ENCODE measurements around the gene FAM227A. TPM values are rescaled to one million over a fixed set of nuclear protein-coding genes. Genes with fewer than 3 reads are reported as not detected.
"Not testable (repeated sequence)": the region's sequence is repeated elsewhere in the genome, so short reads cannot be mapped to it uniquely, and the experiment has no call there.

Gene FAM227A
- total and polyA plus RNA-seq, 9 donors, result 0.72 to 7.4 (median 2.2) TPM

DNA sequence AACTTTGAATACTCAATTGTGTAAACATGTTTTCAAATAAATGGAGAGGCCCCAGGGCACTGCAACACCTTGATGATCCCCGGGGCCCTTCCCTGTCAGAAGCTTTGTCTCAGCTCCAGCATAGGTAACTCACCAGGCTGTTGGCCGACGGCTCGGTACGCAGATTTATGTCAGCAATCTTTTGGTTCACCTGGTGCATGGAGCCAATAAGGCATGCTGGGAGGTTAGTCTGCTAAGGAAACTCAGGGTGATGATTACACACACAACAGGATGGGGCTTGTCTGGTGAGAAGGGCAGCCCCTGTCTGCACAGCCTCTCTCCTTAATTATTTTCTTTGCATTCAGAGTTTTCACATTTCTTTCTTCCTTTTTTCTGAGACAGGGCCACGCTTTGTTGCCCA lies 10.8 kb downstream of the FAM227A start:
- Histone ChIP-seq H3K4me3 (no peak overlapping the region), H3K4me1 (ENCODE audit: insufficient read depth) (no peaks in the 10 kb centered on the region), H3K27ac (no peak overlapping the region), H3K27me3 (no peaks in the 10 kb centered on the region), H3K36me3 (no peaks in the 10 kb centered on the region), H3K9me3 (no peaks in the 10 kb centered on the region)
- intact Hi-C loops (cut with DNase I), result no loop called here
- no peak for DNase-seq
- 95 to 97% (median 95%) methylated on average over 6 of the region's 6 CpGs for WGBS, 3 donors
- TF ChIP-seq POLR2A (IDR thresholded peaks at IDR 0.05) (no peak), EP300 (IDR thresholded peaks at IDR 0.05) (no peak)
- TF ChIP-seq, protein P1, sequence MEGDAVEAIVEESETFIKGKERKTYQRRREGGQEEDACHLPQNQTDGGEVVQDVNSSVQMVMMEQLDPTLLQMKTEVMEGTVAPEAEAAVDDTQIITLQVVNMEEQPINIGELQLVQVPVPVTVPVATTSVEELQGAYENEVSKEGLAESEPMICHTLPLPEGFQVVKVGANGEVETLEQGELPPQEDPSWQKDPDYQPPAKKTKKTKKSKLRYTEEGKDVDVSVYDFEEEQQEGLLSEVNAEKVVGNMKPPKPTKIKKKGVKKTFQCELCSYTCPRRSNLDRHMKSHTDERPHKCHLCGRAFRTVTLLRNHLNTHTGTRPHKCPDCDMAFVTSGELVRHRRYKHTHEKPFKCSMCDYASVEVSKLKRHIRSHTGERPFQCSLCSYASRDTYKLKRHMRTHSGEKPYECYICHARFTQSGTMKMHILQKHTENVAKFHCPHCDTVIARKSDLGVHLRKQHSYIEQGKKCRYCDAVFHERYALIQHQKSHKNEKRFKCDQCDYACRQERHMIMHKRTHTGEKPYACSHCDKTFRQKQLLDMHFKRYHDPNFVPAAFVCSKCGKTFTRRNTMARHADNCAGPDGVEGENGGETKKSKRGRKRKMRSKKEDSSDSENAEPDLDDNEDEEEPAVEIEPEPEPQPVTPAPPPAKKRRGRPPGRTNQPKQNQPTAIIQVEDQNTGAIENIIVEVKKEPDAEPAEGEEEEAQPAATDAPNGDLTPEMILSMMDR (IDR thresholded peaks at IDR 0.05), result no peak

DNA sequence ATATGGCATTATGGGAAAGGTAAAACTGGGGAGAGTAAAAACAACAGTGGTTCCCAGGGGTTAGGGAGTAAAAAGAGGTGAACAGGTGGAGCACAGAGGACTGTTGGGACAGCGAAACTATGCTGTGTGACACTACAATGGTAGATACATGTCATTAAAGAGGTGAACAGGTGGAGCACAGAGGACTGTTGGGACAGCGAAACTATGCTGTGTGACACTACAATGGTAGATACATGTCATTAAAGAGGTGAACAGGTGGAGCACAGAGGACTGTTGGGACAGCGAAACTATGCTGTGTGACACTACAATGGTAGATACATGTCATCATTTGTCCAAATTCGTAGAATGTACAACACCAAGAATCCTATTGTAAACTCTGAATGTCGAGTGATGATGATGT lies 11.9 kb downstream of the FAM227A start:
- H3K4me3 ChIP-seq; H3K9me3 ChIP-seq; H3K27ac ChIP-seq; H3K4me1 ChIP-seq (ENCODE audit: insufficient read depth); H3K36me3 ChIP-seq; DNase-seq; H3K27me3 ChIP-seq; intact Hi-C loops (cut with DNase I): not testable (repeated sequence)
- 94 to 96% (median 94%) methylated on average over 5 of the region's 5 CpGs for WGBS, 3 donors

DNA sequence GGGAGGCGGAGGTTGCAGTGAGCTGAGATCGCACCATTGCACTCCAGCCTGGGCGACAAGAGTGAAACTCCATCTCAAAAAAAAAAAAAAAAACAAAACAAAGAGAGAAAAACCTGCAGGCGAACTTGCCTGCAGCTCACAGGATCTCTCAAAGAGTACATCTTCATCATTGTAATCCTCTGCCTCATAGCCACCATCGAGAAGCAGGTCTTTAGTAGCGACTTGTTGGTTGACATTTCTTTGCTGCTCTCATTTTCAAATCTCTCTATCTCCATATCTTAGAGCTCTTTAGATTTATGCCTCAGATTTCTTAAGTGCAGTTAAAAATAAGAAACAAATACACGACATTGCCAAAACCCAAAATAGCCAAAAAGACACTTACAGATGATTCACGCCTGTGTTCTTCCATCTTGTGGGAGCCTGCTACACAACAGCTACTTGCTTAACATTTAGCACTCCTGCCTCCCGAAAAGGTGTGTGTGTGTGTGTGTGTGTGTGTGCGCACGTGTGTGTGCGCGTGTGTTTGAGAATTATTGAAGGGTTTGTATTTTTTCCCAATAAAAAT lies 14.6 kb downstream of the FAM227A start:
- intact Hi-C loops (cut with DNase I), result no loop called here
- WGBS, 3 donors, result 91 to 93% (median 92%) methylated on average over 13 of the region's 13 CpGs
- DNase-seq, result no peak
- Histone ChIP-seq H3K4me3 (no peak overlapping the region), H3K36me3 (no peaks in the 10 kb centered on the region), H3K27me3 (no peaks in the 10 kb centered on the region), H3K9me3 (no peaks in the 10 kb centered on the region), H3K4me1 (ENCODE audit: insufficient read depth) (no peaks in the 10 kb centered on the region), H3K27ac (no peak overlapping the region)
- TF ChIP-seq EP300 (IDR thresholded peaks at IDR 0.05), result no peak
- TF ChIP-seq, protein P1 (IDR thresholded peaks at IDR 0.05), result no peak
- TF ChIP-seq POLR2A (IDR thresholded peaks at IDR 0.05), result no peak

GRCh38 chr22:38638728-38639127 lies 17.5 kb downstream of the FAM227A start:
- H3K4me1 ChIP-seq (ENCODE audit: insufficient read depth), result no peaks in the 10 kb centered on the region
- no peak for DNase-seq
- 45 to 79% (median 54%) methylated on average over 3 of the region's 3 CpGs for WGBS, 3 donors
- no peaks in the 10 kb centered on the region for H3K27me3 ChIP-seq
- H3K27ac ChIP-seq, result no peak overlapping the region
- no peak for TF ChIP-seq POLR2A (IDR thresholded peaks at IDR 0.05)
- no peak for TF ChIP-seq EP300 (IDR thresholded peaks at IDR 0.05)
- TF ChIP-seq, protein P1 (IDR thresholded peaks at IDR 0.05), result no peak
- intact Hi-C loops (cut with DNase I), result no loop called here
- H3K36me3 ChIP-seq, result no peaks in the 10 kb centered on the region
- no peaks in the 10 kb centered on the region for H3K9me3 ChIP-seq
- H3K4me3 ChIP-seq, result no peak overlapping the region

- no peaks in the 10 kb centered on the region for H3K9me3 ChIP-seq
- no peak overlapping the region for H3K27ac ChIP-seq
- intact Hi-C loops (cut with DNase I), result no loop called here
- no peaks in the 10 kb centered on the region for H3K4me1 ChIP-seq (ENCODE audit: insufficient read depth)
- DNase-seq, result no peak
- no peak overlapping the region for H3K4me3 ChIP-seq
- no peaks in the 10 kb centered on the region for H3K27me3 ChIP-seq
- TF ChIP-seq POLR2A (IDR thresholded peaks at IDR 0.05) (no peak), EP300 (IDR thresholded peaks at IDR 0.05) (no peak)
- TF ChIP-seq, protein P1 (IDR thresholded peaks at IDR 0.05), result no peak
- 83 to 98% (median 87%) methylated on average over 2 of the region's 2 CpGs for WGBS, 3 donors
- no peaks in the 10 kb centered on the region for H3K36me3 ChIP-seq
Observed at GRCh38 chr22:38638216-38638615, 18.0 kb downstream of the FAM227A start.

Data from ovary (tissue), 9 donors.